GM12892 (cell line): ENCODE measurements around the gene PTPRR. TPM values are rescaled to one million over a fixed set of nuclear protein-coding genes. Genes with fewer than 3 reads are reported as not detected.

ENCODE experiments used
- DNase-seq: peaks from one replicate; pipeline ENCODE4 v3.0.0; 2011; ENCODE audit not compliant: insufficient read length
- FAIRE-seq: peaks from 2 replicates; lab custom pipeline; 2011; peaks lifted over from hg19 to GRCh38; lab: Jason Lieb, UNC
- POLR2A ChIP-seq: IDR thresholded peaks from 2 replicates; pipeline ENCODE4 v1.6.1; 2011; ENCODE audit warnings: low read depth, low read length, control low read depth
- POLR2AphosphoS5 ChIP-seq: IDR thresholded peaks from 2 replicates; pipeline ENCODE4 v1.6.1; 2011; ENCODE audit warnings: low read depth, low read length, control low read depth
- TAF1 ChIP-seq: IDR thresholded peaks from 2 replicates; pipeline ENCODE4 v1.6.1; 2011; ENCODE audit warnings: low read depth, mild to moderate bottlenecking, control low read depth, low read length, borderline replicate concordance
- polyA plus RNA-seq: library from polyadenylated mRNA; unstranded; fragments of >200 nt; gene quantifications from one replicate; pipeline ENCODE4 v1.2.1, GENCODE V29; 2012; ENCODE audit warnings: missing spikeins, inconsistent platforms; ENCODE audit not compliant: missing spikeins

Gene PTPRR, protein sequence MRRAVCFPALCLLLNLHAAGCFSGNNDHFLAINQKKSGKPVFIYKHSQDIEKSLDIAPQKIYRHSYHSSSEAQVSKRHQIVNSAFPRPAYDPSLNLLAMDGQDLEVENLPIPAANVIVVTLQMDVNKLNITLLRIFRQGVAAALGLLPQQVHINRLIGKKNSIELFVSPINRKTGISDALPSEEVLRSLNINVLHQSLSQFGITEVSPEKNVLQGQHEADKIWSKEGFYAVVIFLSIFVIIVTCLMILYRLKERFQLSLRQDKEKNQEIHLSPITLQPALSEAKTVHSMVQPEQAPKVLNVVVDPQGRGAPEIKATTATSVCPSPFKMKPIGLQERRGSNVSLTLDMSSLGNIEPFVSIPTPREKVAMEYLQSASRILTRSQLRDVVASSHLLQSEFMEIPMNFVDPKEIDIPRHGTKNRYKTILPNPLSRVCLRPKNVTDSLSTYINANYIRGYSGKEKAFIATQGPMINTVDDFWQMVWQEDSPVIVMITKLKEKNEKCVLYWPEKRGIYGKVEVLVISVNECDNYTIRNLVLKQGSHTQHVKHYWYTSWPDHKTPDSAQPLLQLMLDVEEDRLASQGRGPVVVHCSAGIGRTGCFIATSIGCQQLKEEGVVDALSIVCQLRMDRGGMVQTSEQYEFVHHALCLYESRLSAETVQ
- 0.15 TPM for polyA plus RNA-seq

DNA sequence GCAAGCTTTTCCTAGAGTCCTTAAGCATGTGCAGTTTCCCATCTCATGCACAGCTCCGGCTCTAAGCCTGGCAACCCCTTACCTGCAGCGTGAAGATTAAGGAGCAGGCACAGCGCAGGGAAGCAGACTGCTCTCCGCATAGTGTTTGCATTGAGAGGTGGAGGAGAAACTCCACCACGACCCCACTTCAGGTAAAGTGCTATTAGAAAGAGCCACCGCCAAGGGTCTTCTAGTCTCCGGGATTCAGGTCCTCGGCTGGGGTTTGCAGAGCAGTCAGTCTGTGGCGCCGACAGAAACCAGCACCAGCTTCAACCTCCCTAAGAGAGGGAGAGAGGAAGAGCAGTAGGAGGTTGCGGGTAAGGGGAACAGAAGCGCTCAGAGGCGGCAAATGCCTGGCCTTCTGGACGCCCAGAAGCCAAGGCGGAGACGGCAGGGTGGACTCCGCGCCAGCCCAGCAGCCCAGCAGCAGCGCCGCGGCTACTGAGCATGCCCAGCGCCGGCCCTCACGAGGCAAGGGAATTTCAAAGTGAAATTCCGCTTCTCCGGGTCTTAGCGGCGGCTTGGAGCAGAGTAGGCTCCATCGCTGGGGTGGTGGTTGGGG is at the start of gene PTPRR:
Gene PTPRR (minus strand): TSS at position 488 of the 601 bp plus-strand sequence. CDS start 348 bp downstream, at position 140.
- FAIRE-seq: no peak
- no peak for DNase-seq
- no peak for TF ChIP-seq POLR2A
- TF ChIP-seq TAF1: no peak
- TF ChIP-seq POLR2AphosphoS5: no peak

DNA sequence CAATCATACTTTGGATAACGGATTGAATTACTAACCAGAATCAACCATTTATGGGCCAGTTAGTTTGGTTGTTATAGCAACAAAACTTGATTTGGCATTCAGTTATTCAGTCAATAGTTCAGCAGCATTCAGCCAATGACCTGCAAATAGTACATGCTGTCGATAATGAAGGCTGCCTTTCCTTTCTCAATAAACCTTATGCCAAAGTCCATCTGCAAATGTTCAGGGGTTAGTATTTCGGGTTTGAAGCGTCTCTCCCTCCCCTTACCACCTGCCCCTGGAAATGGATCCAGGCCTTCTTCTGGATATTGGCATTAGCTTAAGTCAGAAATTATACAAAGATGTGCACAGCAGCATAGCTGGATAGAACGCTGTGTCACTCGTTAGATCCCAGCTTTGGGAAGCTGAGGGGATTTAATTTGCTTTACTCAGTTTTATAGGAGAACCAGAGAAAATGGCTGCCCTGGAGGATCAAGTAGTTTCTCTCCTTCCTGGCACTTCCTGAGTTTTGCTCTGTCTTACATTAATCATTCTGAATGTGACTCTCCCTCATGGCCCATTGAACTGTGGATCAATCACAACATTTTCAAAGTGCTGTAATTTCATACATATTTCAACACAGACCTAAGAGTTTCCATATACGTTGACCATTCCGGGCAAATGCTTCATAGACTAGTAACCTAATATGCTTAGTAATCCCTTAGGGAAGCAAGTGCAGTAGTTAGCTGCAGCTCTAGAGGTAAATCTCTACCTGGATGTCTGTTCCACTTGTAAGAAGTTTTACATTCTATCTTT is 46.7 kb upstream of the PTPRR start:
- DNase-seq (no peak), FAIRE-seq (no peak)
- TF ChIP-seq POLR2AphosphoS5: no peak
- no peak for TF ChIP-seq TAF1
- TF ChIP-seq POLR2A: no peak

- FAIRE-seq (no peak), DNase-seq (no peak)
- TF ChIP-seq POLR2A (no peak), TAF1 (no peak), POLR2AphosphoS5 (no peak)
Measured at GRCh38 chr12:70966046-70966445, 45.5 kb upstream of the PTPRR start.

- FAIRE-seq (no peak), DNase-seq (no peak)
- TF ChIP-seq TAF1: no peak
- no peak for TF ChIP-seq POLR2AphosphoS5
- TF ChIP-seq POLR2A: no peak
Measured at GRCh38 chr12:70964867-70965510, 44.5 kb upstream of the PTPRR start.

DNA sequence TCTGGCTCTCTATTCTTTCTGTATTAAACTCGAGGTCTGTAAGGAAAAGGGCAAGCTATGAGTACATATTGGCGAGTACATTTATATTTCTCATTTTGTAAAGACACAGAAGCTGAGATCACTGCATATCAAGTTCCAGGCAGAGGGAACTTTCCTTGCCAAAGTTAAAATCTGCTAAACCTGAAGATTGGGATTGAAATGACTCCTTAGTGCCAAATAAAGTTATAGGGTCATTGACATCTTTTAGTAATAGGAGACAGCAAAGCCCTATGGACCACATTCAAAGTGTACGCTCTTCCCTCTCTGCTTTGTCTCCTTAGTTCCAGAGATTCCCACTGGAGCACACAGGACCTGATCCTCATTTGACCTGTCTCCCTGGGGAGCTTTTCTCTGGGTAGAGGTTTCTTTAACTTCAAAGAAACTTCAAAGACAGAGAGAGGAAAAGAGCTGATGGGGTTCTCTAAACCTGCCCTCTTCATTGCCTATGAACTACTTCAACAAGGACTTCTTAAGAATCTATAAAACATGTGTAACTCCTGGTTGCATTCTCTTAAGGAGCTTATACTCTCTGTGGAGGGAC is 42.6 kb upstream of the PTPRR start:
- FAIRE-seq: no peak

GRCh38 chr12:70962226-70962794 is 41.8 kb upstream of the PTPRR start:
- TF ChIP-seq POLR2A (no peak), POLR2AphosphoS5 (no peak), TAF1 (no peak)
- DNase-seq (no peak), FAIRE-seq (no peak)

More for the DNA sequence above, 42.6 kb upstream of the PTPRR start:
- no peak for DNase-seq
- TF ChIP-seq POLR2A (no peak), TAF1 (no peak), POLR2AphosphoS5 (no peak)

GRCh38 chr12:70960484-70960883 is 39.9 kb upstream of the PTPRR start:
- TF ChIP-seq POLR2AphosphoS5 (no peak), TAF1 (no peak), POLR2A (no peak)
- no peak for DNase-seq

GRCh38 chr12:70955415-70955814 is 34.9 kb upstream of the PTPRR start:
- FAIRE-seq (no peak), DNase-seq (no peak)
- no peak for TF ChIP-seq POLR2AphosphoS5
- TF ChIP-seq TAF1: no peak
- no peak for TF ChIP-seq POLR2A

More at GRCh38 chr12:70960484-70960883, 39.9 kb upstream of the PTPRR start:
- FAIRE-seq: no peak

DNA sequence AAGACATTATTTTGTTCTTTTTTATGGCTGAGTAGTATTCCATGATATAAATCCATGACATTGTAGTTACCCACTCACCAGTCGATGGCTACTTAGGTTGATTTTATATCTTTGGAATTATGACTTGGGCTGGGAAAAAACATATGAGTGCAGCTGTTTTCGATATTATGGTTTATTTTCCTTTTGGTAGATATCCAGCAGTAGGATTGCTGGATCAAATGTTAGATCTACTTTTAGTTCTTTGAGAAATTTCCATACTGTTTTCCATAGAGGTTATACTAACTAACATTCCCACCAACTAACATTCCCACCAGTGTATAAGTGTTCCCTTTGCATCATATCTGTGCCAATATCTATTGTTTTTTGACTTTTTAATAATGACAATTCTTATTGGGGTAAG is 29.9 kb upstream of the PTPRR start:
- FAIRE-seq: no peak
- no peak for DNase-seq
- no peak for TF ChIP-seq POLR2AphosphoS5

GRCh38 chr12:70948976-70949336 is 28.4 kb upstream of the PTPRR start:
- DNase-seq (no peak), FAIRE-seq (no peak)
- TF ChIP-seq POLR2AphosphoS5 (no peak), POLR2A (no peak), TAF1 (no peak)
